ENCODE measurements around the gene SCYL2. TPM values are rescaled to one million over a fixed set of nuclear protein-coding genes. Genes with fewer than 3 reads are reported as not detected.
A peak's percentile ranks its signal among the peaks of the same experiment; 100 is the strongest.
"Not testable (repeated sequence)": the region's sequence is repeated elsewhere in the genome, so short reads cannot be mapped to it uniquely, and the experiment has no call there.

The SCYL2 gene
- total RNA-seq, 1 donor from 2014 or later = 38.9 TPM

DNA sequence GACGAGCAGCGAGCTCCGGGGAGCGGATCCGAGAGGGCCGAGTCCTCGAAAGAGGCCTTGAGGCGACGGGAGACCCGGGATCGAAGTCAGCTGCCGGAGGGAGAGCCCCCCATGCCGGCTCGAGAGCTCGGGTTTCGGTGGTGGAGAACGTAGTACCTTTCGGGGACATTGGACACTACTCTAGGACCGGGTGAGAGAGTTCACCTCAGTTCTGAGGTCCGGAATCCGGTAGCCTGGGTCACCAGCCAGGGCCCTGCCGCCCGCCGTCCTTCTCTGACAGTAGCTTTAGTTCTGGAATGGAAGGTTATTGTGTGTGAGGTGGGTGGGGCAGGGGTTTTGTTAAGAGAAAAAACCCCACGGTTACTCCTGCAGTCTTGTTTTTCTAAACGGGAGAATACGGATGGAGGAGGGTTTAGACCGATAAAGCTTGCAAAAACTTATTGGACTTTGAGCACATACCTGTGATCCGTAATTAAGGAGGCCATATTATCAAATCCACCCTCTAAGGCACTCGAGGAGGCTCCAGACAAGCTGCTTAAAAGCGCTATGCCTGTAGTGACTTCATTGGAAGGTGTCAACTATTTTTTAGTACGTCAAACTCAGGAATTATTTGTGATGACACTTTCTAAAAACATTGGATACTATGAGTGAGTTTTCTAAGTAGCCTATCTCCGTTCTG lies 765 bp downstream of the SCYL2 start:
- H3K9me3 Mint-ChIP-seq = no peaks in the 10 kb centered on the region
- DNase-seq (ENCODE audit: low spot score) = peak; percentile 18

DNA sequence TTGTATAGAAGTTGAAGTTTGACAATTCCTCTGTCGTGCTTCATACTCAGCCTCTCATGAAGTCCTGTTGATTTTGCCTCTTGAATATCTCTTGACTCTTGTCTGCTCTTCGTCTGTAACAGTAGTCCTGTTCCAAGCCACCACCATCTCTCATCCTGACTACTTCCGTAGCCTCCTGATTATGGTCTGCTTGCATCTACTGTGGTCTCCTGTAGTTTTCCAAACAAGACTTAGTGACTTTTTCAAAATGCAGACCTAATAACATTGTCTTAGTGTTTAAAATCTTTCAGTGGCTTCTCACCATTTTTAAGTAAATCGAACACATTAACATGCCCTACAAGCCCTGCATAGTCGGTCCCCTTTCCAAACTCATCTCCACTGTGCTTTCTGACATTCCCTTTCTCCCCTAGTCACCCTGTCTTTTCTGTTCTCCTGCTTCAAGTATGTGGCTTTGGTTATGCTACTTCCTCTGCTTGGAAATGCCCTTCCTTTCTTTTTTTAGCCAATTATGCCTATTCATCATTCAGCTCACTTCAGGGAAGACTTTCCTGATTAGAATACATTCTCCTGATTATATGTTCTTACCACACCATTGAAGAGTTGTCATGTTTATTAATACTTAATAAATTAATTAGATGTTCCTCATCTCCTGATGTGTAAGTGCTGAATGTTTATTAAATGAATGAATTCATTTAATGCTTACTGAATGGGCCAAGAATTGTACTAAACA lies 2.0 kb downstream of the SCYL2 start:
- peaks cover 16% of the 10 kb centered on the region for H3K36me3 Mint-ChIP-seq (ENCODE audit: low read depth)
- no peak for DNase-seq (ENCODE audit: low spot score)
- H3K27ac Mint-ChIP-seq = peak overlapping the region; percentile 14
- no peaks in the 10 kb centered on the region for H3K27me3 Mint-ChIP-seq (ENCODE audit: insufficient read depth)
- peaks cover 50% of the 10 kb centered on the region for H3K4me1 Mint-ChIP-seq (ENCODE audit: low read depth)
- H3K4me3 Mint-ChIP-seq = peak overlapping the region; percentile 99
- intact Hi-C loops (cut with micrococcal nuclease) = loop anchor here (5.0 to 10.0 kb wide), 4 partner anchors 1426 to 1793 kb away; partner anchors contain the start of genes APAF1, CHPT1 and WASHC3
- H3K9me3 Mint-ChIP-seq = no peaks in the 10 kb centered on the region

More for the DNA sequence above, 765 bp downstream of the SCYL2 start:
- Mint-ChIP-seq H3K4me3 (peak overlapping the region; percentile 99), H3K27ac (peak overlapping the region; percentile 83), H3K27me3 (ENCODE audit: insufficient read depth) (no peaks in the 10 kb centered on the region), H3K4me1 (ENCODE audit: low read depth) (peaks cover 38% of the 10 kb centered on the region), H3K36me3 (ENCODE audit: low read depth) (peaks cover 11% of the 10 kb centered on the region)
- intact Hi-C loops (cut with micrococcal nuclease) = loop anchor here (1.0 to 10.0 kb wide), 8 partner anchors 67 to 1795 kb away; partner anchors contain the start of genes ACTR6, APAF1, CHPT1 and GAS2L3

DNA sequence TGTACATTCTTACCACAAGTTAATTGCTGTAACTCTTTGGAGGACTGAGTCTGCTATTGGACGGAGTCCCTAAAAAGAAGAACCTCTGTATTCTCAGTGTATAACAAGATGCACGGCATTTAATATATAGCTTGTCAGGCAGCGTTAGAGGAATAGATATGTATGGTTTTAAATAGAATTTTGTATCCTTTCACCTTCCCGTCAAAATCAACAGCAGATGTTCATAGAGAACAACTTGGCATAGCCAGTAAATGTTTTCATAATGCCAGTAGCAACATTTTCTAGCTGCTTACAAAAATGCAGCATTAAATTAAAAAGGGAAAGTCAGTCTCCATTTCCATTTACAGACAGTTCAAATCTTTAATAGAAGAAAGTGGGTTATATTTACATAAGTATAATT lies 6.8 kb downstream of the SCYL2 start:
- Mint-ChIP-seq H3K27me3 (ENCODE audit: insufficient read depth) (no peaks in the 10 kb centered on the region), H3K4me3 (no peak overlapping the region), H3K4me1 (ENCODE audit: low read depth) (peaks cover 53% of the 10 kb centered on the region), H3K36me3 (ENCODE audit: low read depth) (peaks cover 17% of the 10 kb centered on the region), H3K27ac (no peak overlapping the region), H3K9me3 (no peaks in the 10 kb centered on the region)
- DNase-seq (ENCODE audit: low spot score) = no peak
- intact Hi-C loops (cut with micrococcal nuclease) = no loop called here

DNA sequence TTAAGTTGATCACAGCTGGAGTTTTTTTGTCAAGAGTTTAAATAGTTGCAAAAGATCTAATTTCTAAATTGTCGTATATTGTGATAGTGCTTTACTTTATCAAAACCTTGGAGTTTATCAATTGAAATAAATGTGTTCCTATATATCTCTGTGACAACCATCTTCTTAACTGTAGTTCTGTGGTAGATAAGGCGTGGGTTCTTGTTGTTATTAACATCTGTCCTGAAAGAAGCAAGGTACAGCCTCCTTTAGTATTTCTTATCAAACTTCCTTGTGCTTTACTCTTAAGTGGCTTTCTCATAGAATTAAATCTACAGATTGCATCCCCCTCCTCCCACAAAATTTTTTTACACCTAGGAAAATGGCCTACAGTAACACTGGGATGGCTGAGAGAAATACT lies 7.3 kb downstream of the SCYL2 start:
- no peak for DNase-seq (ENCODE audit: low spot score)
- Mint-ChIP-seq H3K9me3 (no peaks in the 10 kb centered on the region), H3K4me1 (ENCODE audit: low read depth) (peaks cover 51% of the 10 kb centered on the region), H3K27ac (no peak overlapping the region), H3K27me3 (ENCODE audit: insufficient read depth) (no peaks in the 10 kb centered on the region), H3K36me3 (ENCODE audit: low read depth) (peaks cover 15% of the 10 kb centered on the region), H3K4me3 (no peak overlapping the region)
- intact Hi-C loops (cut with micrococcal nuclease) = no loop called here

DNA sequence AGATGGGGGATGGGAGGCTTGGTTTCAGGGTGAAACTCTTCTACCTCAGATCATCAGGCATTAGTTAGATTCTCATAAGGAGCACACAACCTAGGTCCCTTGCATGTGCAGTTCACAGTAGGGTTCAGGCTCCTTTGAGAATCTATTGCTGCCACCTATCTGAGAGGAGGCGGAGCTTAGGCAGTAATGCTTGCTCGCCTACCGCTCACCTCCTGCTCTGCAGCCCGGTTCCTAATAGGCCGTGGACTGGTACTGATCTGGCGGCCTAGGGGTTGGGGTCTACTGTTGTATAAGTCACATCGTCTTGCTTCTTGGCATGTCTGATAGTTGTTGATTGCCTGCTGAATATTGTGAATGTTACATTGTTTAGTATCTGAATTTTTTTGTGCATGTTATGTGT lies 12.2 kb downstream of the SCYL2 start:
- H3K4me1 Mint-ChIP-seq (ENCODE audit: low read depth) = peaks cover 33% of the 10 kb centered on the region
- intact Hi-C loops (cut with micrococcal nuclease) = no loop called here
- no peak for DNase-seq (ENCODE audit: low spot score)
- H3K27ac Mint-ChIP-seq = no peak overlapping the region
- no peaks in the 10 kb centered on the region for H3K27me3 Mint-ChIP-seq (ENCODE audit: insufficient read depth)
- H3K36me3 Mint-ChIP-seq (ENCODE audit: low read depth) = peaks cover 12% of the 10 kb centered on the region
- H3K4me3 Mint-ChIP-seq = no peak overlapping the region
- no peaks in the 10 kb centered on the region for H3K9me3 Mint-ChIP-seq

DNA sequence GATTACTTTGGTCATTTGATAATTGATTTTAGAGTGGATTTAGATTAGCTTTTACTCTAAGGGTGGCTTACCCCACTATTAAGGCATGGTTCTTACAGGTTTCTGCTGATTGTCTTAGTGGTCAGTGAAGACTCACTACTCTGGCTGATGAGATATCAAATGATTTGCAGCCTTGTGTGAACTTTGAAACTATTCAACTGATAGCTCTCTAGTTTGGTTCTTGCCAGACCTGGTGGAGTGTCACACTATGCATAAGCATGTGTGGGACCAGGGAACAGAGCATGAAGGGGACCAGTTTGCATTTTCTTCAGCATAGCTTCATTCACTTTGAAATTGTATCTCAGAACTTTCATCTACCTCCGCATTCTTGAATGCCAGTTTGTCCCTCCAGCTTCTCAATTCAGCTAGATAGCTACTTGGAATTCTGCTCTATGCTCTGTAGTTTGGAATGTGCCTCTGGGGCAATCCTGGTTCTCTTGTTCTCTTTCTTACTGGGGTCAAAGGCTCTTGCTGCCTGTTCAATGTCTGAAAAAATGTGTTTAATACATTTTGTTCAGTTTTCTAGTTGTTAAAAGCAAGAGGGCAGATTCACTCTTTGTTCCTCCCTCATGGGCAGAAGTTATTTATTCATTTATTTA lies 12.7 kb downstream of the SCYL2 start:
- Mint-ChIP-seq H3K36me3 (ENCODE audit: low read depth) (peaks cover 11% of the 10 kb centered on the region), H3K27me3 (ENCODE audit: insufficient read depth) (no peaks in the 10 kb centered on the region), H3K4me1 (ENCODE audit: low read depth) (peaks cover 27% of the 10 kb centered on the region), H3K27ac (no peak overlapping the region), H3K4me3 (no peak overlapping the region), H3K9me3 (no peaks in the 10 kb centered on the region)
- no peak for DNase-seq (ENCODE audit: low spot score)
- intact Hi-C loops (cut with micrococcal nuclease) = no loop called here

DNA sequence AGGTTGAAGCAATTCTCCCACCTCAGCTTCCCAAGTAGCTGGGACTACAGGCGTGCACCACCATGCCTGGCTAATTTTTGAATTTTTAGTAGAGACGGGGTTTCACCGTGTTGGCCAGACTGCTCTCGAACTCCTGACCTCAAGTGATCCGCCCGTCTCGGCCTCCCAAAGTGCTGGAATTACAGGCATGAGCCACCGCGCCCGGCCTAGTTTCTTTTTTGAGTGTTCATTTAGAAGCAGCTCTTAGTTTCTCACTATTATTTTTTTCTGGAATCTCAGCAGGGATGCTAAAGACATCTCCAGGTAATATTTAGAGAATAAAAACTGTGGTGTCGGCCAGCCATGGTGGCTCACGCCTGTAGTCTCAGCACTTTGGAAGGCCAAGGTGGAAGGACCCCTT lies 17.6 kb downstream of the SCYL2 start:
- DNase-seq (ENCODE audit: low spot score); H3K27me3 Mint-ChIP-seq (ENCODE audit: insufficient read depth); H3K4me3 Mint-ChIP-seq; intact Hi-C loops (cut with micrococcal nuclease); H3K9me3 Mint-ChIP-seq; H3K27ac Mint-ChIP-seq; H3K4me1 Mint-ChIP-seq (ENCODE audit: low read depth): not testable (repeated sequence)
- H3K36me3 Mint-ChIP-seq (ENCODE audit: low read depth) = peaks cover 13% of the 10 kb centered on the region

DNA sequence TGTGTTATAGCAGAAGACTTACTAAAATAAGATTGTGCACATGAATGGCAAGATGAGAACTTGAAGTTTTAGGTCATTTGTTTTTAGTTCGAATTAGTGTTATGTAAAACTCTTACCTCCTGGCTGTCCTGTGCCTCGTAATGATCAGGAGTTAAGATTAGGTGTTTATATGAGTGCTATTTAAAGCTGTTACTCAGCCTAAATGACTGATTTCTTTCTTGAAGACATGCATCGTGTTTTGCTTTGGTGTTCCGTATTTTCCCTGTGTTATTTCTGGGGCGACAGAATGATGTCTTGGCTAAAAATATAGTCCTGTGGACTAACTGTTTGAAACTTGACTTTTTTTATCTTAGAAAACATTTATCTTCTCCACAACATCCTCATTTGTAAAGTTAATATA lies 22.1 kb downstream of the SCYL2 start:
- peaks cover 7% of the 10 kb centered on the region for H3K36me3 Mint-ChIP-seq (ENCODE audit: low read depth)
- no peak overlapping the region for H3K4me3 Mint-ChIP-seq
- H3K9me3 Mint-ChIP-seq = no peaks in the 10 kb centered on the region
- H3K4me1 Mint-ChIP-seq (ENCODE audit: low read depth) = no peaks in the 10 kb centered on the region
- no peaks in the 10 kb centered on the region for H3K27me3 Mint-ChIP-seq (ENCODE audit: insufficient read depth)
- intact Hi-C loops (cut with micrococcal nuclease) = no loop called here
- DNase-seq (ENCODE audit: low spot score) = no peak
- no peak overlapping the region for H3K27ac Mint-ChIP-seq

DNA sequence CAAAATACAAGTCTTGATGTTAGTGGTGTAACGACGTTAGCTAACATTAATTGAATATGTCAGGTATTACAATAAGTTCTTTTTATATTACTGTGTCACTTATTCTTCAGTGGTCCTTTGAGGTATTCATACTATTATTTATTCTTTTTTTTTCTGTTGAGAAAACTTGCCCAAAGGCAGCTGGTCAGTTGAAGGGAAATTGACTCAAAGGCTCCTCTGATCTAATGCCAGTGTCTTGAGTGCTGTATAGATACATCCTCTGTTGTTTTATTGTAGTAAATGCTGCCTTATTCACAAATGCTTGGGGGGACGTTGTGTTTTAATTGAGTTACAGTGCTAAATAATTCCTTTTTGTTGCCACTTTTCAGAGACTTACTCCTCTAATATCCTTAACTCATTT lies 23.0 kb downstream of the SCYL2 start:
- no peaks in the 10 kb centered on the region for H3K9me3 Mint-ChIP-seq
- peaks cover 7% of the 10 kb centered on the region for H3K36me3 Mint-ChIP-seq (ENCODE audit: low read depth)
- intact Hi-C loops (cut with micrococcal nuclease) = no loop called here
- no peak for DNase-seq (ENCODE audit: low spot score)
- no peak overlapping the region for H3K27ac Mint-ChIP-seq
- H3K4me3 Mint-ChIP-seq = no peak overlapping the region
- H3K27me3 Mint-ChIP-seq (ENCODE audit: insufficient read depth) = no peaks in the 10 kb centered on the region
- H3K4me1 Mint-ChIP-seq (ENCODE audit: low read depth) = no peaks in the 10 kb centered on the region

DNA sequence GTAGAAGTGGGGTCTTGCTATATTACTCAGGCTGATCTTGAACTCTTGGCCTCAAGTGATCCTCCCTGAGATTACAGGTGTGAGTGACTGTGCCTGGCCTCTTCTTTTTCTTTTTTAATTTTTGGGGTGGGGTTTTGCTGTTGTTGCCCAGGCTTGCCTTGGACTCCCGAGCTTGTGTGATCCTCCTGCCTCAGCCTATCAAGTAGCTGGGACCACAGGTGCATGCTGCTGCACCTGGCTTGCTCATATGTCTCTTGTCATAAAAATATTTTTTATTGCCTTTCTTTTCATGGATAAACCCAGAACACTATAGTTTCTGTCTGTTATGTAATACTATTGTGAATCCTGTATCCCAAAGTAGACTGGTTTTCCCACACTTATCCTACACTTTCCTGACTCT lies 26.0 kb downstream of the SCYL2 start:
- no peak for DNase-seq (ENCODE audit: low spot score)
- Mint-ChIP-seq H3K4me3 (no peak overlapping the region), H3K4me1 (ENCODE audit: low read depth) (no peaks in the 10 kb centered on the region), H3K36me3 (ENCODE audit: low read depth) (peaks cover 7% of the 10 kb centered on the region), H3K27ac (no peak overlapping the region), H3K27me3 (ENCODE audit: insufficient read depth) (no peaks in the 10 kb centered on the region), H3K9me3 (no peaks in the 10 kb centered on the region)
- intact Hi-C loops (cut with micrococcal nuclease) = no loop called here

DNA sequence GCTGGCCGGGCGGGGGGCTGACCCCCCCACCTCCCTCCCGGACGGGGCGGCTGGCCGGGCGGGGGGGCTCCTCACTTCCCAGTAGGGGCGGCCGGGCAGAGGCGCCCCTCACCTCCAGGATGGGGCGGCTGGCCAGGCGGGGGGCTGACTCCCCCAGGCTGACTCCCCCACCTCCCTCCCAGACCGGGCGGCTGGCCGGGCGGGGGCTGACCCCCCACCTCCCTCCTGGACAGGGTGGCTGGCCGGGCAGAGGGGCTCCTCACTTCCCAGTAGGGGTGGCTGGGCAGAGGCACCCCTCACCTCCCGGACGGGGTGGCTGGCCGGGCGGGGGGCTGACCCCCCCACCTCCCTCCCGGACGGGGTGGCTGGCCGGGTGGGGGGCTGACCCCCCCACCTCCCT lies 27.4 kb downstream of the SCYL2 start:
- DNase-seq (ENCODE audit: low spot score); H3K4me3 Mint-ChIP-seq; H3K9me3 Mint-ChIP-seq; H3K27ac Mint-ChIP-seq; intact Hi-C loops (cut with micrococcal nuclease); H3K4me1 Mint-ChIP-seq (ENCODE audit: low read depth); H3K27me3 Mint-ChIP-seq (ENCODE audit: insufficient read depth): not testable (repeated sequence)
- H3K36me3 Mint-ChIP-seq (ENCODE audit: low read depth) = peaks cover 13% of the 10 kb centered on the region

DNA sequence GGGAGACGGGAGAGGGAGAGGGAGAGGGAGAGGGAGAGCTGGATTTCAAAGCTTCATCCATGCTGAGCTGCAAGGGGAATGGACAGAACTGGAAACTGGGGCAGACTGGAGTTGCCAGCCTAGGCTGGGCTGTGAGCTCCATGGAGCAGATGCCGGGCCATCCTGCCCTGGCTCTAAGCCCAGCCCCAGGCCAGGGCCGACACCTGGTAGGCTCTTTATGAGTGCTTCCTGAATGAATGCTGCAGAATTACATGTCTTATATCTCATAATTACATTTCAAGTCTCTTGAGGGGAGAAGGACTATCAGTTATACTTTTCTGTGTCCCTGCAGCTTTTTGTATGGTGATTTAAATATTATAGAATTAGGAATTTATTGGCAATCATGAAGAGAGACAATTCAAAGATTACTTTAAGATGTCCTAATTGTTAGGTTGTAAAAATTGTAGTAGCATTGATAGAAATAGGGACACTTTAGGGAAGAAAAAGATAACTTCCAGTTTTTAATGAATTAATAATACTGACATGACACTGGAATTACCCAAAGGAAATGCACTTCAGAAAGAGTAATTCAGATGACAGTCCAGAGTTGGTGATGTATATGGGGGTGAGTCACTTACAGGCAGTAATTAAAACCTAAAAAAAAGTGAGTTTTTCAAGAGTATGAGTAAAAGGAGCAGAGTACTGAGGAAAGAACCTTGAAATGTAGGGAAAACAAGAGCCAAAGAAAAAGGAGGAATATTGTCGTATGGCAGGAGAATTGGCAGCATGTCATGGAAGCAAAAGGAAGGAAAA lies 29.0 kb downstream of the SCYL2 start:
- Mint-ChIP-seq H3K36me3 (ENCODE audit: low read depth) (peaks cover 27% of the 10 kb centered on the region), H3K9me3 (peaks cover 6% of the 10 kb centered on the region), H3K27me3 (ENCODE audit: insufficient read depth) (no peaks in the 10 kb centered on the region), H3K4me3 (no peak overlapping the region), H3K27ac (no peak overlapping the region), H3K4me1 (ENCODE audit: low read depth) (no peaks in the 10 kb centered on the region)
- intact Hi-C loops (cut with micrococcal nuclease) = no loop called here
- no peak for DNase-seq (ENCODE audit: low spot score)
